GM20000 (cell line): ENCODE results near the gene GRM7.
"Not testable (repeated sequence)": the region's sequence is repeated elsewhere in the genome, so short reads cannot be mapped to it uniquely, and the experiment has no call there.

Experiments
- DNase-seq: peaks from one replicate; pipeline ENCODE4 v3.0.0; 2012; ENCODE audit warnings: low spot score
- TF ChIP-seq, protein P1 (sequence below): IDR thresholded peaks from 2 replicates; pipeline ENCODE4 v1.5.1; 2012; ENCODE audit warnings: mild to moderate bottlenecking, control low read depth; ENCODE audit errors: extremely low read depth, missing control alignments

The GRM7 gene

DNA sequence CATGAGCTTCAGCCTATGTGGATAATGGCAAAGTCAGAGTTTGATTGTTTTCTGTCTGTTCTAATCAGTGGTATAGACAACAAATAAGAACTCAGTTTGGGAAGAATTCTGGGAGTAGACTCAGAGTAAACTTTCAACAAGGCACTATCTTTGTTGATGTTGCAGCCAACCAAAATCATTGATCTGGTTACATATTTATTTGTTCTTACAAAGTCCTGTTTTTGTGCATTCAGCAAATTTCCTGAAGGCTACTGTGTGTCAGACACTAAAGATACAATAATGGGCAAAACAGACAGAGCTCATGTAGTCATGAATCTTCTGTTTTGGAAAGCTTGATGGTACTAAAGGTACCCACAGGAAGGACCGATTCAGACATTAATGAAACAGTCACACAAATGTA is 55.0 kb downstream of the GRM7 start:
- no peak for DNase-seq
- TF ChIP-seq, protein P1, sequence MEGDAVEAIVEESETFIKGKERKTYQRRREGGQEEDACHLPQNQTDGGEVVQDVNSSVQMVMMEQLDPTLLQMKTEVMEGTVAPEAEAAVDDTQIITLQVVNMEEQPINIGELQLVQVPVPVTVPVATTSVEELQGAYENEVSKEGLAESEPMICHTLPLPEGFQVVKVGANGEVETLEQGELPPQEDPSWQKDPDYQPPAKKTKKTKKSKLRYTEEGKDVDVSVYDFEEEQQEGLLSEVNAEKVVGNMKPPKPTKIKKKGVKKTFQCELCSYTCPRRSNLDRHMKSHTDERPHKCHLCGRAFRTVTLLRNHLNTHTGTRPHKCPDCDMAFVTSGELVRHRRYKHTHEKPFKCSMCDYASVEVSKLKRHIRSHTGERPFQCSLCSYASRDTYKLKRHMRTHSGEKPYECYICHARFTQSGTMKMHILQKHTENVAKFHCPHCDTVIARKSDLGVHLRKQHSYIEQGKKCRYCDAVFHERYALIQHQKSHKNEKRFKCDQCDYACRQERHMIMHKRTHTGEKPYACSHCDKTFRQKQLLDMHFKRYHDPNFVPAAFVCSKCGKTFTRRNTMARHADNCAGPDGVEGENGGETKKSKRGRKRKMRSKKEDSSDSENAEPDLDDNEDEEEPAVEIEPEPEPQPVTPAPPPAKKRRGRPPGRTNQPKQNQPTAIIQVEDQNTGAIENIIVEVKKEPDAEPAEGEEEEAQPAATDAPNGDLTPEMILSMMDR = no peak

DNA sequence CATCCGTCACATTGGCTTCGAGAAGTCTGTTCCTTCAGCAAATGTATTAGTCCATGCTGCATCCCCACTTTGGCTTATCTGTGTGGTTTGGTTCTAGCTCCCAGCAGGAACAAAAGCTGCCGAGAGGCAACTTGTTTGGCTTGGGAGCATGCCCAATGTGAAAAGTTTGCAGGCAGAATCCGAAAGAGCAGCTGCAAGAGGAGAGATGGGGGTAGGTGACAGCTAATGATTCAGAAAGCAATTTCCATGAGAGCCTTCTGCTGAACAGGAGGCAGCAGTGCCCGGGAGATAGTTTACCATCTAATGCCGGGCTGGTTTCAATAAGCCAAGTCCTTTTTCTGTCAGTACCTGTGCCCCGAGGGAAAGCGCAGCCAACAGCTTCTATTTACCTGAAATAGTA is 60.2 kb downstream of the GRM7 start:
- TF ChIP-seq, protein P1 = no peak
- DNase-seq = no peak

DNA sequence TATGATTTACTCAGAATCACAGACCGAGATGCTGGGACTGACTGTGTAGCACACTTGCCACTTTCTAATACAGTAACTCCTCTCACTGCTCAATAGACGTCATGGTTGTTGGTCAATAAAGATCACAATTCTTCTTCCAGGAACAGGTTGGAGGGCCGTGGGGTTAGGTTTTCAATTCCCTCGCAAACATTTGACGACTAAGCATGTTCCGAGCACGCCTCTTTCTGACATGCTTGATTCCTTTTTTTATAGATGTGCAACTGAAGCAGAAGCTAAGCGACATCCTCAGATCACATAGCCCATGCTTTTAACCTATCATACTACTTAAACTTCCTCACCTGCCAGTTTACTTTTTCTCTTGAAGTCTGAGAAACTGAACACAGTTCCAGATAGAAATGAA is 61.0 kb downstream of the GRM7 start:
- no peak for DNase-seq
- TF ChIP-seq, protein P1 = no peak

DNA sequence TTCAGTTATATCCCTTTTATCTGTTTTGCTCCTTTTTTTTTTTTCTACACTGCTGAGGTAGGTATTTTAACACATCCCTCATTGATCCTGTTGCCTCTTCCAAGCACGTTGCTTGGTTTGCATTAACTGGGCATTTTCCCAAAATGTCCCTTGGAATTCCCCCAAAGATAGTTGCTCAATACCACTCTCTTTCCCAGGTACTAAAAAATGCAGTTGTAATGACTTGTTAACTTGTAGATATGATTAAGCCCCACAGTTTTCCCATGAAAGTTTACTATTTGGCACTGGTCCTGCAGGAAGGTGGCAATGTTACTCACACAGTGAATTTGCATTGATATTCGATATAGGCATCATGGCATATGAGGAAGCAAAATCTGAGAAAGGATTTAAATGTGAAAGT is 67.1 kb downstream of the GRM7 start:
- TF ChIP-seq, protein P1 = no peak
- no peak for DNase-seq

DNA sequence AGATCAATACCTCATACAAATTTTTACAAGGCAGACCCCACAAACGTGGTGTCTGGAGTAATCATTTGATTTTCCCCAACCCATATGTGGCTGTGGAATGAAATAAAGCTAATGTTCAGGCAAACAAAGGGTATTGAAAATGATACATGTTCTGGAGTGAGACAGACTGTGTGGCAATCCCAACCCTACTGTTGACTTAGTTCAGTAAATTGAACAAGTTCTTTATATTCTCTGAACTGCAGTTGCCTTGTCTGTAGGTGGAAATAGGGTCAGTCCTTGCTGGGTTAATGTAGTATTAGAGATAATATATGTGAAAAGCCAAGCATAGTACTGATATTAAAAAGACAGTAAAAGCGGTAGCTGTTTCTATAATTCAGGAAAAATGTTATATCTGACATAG is 69.0 kb downstream of the GRM7 start:
- no peak for DNase-seq
- TF ChIP-seq, protein P1 = no peak

DNA sequence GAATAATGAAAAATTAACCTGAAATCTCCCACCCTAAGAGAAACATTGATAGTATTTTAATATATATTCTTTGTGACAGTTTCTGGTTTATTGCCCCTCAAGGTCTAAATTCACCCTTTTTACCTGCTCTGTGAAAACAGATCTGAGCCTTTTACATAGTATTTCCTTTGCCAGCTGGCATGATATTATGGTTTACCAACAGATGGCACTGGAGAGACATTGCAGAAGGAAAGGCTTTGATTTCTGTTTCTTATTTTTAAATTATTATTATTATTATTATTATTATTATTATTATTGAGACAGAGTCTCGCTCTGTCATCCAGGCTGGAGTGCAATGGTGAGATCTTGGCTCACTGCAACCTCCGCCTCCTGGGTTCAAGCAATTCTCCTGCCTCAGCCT is 74.5 kb downstream of the GRM7 start:
- not testable (repeated sequence) for DNase-seq

DNA sequence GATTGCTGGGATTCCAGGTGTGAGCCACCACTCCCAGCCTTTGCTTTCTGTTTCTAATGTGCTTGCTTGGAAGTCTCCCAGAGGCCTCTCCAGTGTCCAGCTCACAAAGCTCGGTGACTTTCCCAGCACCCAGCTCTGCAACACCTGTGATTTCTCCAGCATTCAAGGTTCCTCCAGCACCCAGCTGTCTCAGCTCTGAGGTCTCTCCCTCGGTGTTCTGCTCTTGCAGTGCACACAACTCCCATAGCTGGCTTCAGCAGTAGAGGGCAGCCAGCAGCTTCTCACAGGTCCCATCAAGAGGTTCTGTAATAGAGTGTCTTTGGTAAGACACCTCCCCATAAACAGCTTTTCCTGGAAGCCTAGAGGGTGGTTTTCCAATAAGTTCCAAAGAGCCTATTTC is 75.1 kb downstream of the GRM7 start:
- TF ChIP-seq, protein P1 = no peak
- DNase-seq = no peak

DNA sequence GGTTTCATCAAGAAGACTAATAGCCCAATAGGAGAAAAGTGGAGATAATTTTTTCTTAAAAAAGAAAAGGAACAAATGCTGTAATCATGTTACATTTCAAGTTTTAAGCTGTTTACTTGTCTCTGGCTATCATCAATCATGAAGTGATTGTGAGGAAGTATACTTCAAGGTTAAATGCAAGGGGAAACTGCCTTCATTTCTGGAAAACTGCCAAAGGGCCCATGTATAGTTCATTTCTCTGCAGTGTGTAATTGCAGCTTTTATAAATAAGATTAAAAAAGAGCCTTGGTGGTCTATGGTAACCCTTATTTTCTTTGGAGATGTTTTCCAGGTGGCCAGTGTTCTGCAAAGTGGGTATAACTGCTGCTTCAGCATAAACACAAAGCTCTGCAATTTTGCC is 101.9 kb downstream of the GRM7 start:
- DNase-seq = no peak
- TF ChIP-seq, protein P1 = no peak
